Measurements from ENCODE around the gene STARD3. TPM values are rescaled to one million over a fixed set of nuclear protein-coding genes. Genes with fewer than 3 reads are reported as not detected.

STARD3 gene
- total and polyA plus RNA-seq, 9 of the 15 experiments (the other 6 are each of a cell fraction or from before 2014, with no cell fraction given), result 0.63 to 87.0 (median 46.0) TPM

GRCh38 chr17:39636927-39637736 is at the start of gene STARD3 (continued):
- no peak for TF ChIP-seq ZBTB5 (IDR thresholded peaks at IDR 0.05)
- peak; percentile 77; the same call in 1 of the 2 replicates for TF ChIP-seq KLF13 (tag; IDR thresholded peaks at IDR 0.05; ENCODE audit: borderline replicate concordance, low read depth)
- TF ChIP-seq MNT (conservative IDR thresholded peaks at IDR 0.05), result peak; percentile 36 to 81; a peak in 2 of 4 replicates
- no peak for TF ChIP-seq EHMT2 (IDR thresholded peaks at IDR 0.05)
- no peak for TF ChIP-seq ARID3A (IDR thresholded peaks at IDR 0.05; ENCODE audit: borderline replicate concordance, low read depth, low read length)
- TF ChIP-seq KLF10 (CRISPR knock-in tag; IDR thresholded peaks at IDR 0.05), result no peak
- no peak for TF ChIP-seq CGGBP1 (CRISPR knock-in tag; IDR thresholded peaks at IDR 0.05)
- TF ChIP-seq ZNF212 (CRISPR knock-in tag; IDR thresholded peaks at IDR 0.05), result no peak
- TF ChIP-seq PTBP1 (IDR thresholded peaks at IDR 0.05; ENCODE audit: low read depth, low read length), result no peak
- no peak for TF ChIP-seq KDM5B (IDR thresholded peaks at IDR 0.05; ENCODE audit: insufficient replicate concordance, low read depth, low read length)
- TF ChIP-seq IRF9 (tag; IDR thresholded peaks at IDR 0.05), result no peak
- no peak for TF ChIP-seq ZNF740 (CRISPR knock-in tag; IDR thresholded peaks at IDR 0.05)
- no peak for TF ChIP-seq ZNF740 (tag; IDR thresholded peaks at IDR 0.05)
- TF ChIP-seq MECOM (CRISPR knock-in tag; IDR thresholded peaks at IDR 0.05), result 0 out of 2 replicates have a peak, but pooled peaks have one; percentile 39
- TF ChIP-seq NEUROD1 (IDR thresholded peaks at IDR 0.05; ENCODE audit: borderline replicate concordance, low read depth, low read length, partially characterized antibody), result no peak
- 0 out of 2 replicates have a peak, but pooled peaks have one; percentile 1 for TF ChIP-seq KLF16 (IDR thresholded peaks at IDR 0.05)
- peak; percentile 23; the same call in 1 of the 2 replicates for TF ChIP-seq HBP1 (CRISPR knock-in tag; IDR thresholded peaks at IDR 0.05)
